Smooth muscle cell of the brain vasculature (primary cell): ENCODE data around the gene MRTFB.
A peak's percentile ranks its signal among the peaks of the same experiment; 100 is the strongest.
"Not testable (repeated sequence)": the region's sequence is repeated elsewhere in the genome, so short reads cannot be mapped to it uniquely, and the experiment has no call there.

ENCODE experiments used
- DNase-seq: peaks from one replicate; pipeline ENCODE4 v3.0.0-alpha.2; 2012; ENCODE audit warnings: low read depth, low spot score

The MRTFB gene

DNA sequence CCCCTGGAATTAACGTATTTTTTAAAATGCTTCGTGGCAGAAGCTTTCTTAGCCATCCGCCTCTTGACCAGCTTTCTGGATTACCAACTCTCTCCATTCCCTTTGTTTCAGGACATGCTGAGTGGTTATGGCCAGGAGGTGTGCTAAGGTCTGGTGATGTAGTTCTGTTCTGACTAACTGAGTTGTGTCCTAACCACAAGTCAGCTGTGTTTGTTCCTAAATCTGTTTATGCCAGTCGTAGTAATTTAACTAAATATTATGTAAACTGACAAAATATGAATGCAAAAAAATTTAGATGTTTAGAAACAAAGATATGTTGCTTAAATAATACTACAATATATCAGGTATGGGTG, 61.6 kb downstream of the MRTFB start:
- DNase-seq, result no peak

- DNase-seq, result no peak
Observed at GRCh38 chr16:14133907-14134306, 62.8 kb downstream of the MRTFB start.

DNA sequence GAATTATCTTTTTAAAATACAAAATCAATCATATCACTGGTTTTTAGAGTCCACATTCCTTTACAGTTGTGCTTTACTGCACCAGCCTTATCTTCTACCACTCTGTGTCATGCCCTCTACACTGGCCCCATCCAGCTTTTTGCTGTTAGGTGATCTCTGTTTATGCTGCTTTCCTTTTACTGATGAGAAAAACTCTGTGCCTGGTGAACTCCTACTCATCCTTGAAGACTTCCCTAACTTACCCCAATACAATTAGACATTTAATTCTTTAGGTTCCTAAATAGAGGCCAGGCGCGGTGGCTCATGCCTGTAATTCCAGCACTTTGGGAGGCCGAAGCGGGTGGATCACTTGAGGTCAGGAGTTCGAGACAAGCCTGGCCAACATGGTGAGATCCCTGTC, 64.6 kb downstream of the MRTFB start:
- no peak for DNase-seq

- no peak for DNase-seq
Observed at GRCh38 chr16:14139872-14140271, 68.8 kb downstream of the MRTFB start.

DNA sequence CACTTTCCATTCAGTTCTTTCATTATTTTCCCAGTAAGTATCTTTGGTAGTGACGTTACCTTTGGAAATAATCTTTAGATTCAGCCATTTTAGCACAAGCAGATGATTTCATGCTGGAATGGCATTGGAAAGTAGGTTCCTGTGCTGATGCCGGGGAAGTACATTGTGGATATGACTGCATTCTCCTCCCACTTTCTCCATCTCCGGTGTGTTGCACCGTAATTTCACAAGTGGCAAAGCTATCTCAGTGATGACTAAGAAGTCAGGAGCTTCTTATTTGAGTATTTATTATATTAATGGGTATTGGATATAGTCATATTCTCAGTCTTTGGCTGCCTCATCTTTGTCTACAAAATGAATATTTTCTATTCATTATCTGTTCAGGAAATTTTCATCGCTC, 69.8 kb downstream of the MRTFB start:
- no peak for DNase-seq

- no peak for DNase-seq
Observed at GRCh38 chr16:14146445-14146844, 75.3 kb downstream of the MRTFB start.

DNA sequence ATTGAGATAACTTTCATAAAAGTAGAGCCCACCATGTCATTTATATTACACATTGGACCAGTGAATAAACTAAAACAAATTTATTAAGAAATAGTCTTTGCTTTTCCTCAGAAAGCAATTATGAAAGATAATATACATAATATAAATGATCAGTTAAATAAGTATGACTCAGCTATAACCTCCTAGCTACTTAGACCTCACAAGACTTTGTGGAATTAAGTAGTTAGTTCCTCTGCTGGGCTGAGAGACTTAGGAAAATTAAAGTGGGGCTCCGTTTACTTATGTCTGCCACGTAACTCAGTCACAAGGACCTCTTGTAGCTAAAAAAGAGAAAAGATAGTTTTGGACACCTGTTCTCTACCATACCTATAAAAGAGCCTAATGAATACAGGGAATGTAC, 76.9 kb downstream of the MRTFB start:
- no peak for DNase-seq

DNA sequence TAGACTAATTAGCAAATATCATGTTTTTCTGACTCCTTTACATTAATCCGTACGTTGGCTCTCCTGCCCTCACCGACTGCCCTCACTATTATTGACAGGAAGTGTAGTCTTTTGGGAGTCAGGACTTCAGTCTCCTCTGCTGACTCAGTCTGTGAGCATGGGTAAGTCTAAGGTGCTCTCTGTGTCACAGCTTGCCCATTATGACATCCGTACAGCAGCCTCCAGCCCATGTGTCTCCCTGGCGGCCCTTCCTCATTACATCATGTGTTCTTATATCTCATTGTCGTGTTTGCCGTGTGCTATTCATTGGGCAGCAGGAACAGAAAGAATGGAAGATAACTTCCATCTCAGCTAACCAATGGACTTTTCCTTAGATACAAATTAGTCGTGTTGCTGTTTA, 77.5 kb downstream of the MRTFB start:
- no peak for DNase-seq

DNA sequence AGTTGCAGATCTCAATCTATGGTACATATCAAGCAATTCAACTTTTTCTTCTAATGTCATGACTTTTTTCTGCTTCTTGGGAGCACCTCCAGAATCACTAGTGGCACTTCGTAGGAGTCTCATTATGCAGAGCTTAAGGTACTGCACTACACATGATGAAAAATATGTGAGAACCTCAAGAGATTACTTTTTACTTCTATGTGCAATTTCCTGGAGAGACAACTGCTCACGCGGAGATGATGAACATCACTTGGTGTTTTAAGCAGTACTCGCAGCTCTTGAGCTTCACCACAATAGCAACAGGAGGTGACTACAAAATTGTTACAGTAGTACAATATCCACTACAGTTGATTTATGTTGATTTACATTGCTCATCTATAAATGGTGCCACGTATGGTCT, 79.7 kb downstream of the MRTFB start:
- DNase-seq, result no peak

GRCh38 chr16:14151256-14152030, 80.3 kb downstream of the MRTFB start:
- DNase-seq, result peak; percentile 10

GRCh38 chr16:14155572-14156190, 84.6 kb downstream of the MRTFB start:
- DNase-seq, result no peak

DNA sequence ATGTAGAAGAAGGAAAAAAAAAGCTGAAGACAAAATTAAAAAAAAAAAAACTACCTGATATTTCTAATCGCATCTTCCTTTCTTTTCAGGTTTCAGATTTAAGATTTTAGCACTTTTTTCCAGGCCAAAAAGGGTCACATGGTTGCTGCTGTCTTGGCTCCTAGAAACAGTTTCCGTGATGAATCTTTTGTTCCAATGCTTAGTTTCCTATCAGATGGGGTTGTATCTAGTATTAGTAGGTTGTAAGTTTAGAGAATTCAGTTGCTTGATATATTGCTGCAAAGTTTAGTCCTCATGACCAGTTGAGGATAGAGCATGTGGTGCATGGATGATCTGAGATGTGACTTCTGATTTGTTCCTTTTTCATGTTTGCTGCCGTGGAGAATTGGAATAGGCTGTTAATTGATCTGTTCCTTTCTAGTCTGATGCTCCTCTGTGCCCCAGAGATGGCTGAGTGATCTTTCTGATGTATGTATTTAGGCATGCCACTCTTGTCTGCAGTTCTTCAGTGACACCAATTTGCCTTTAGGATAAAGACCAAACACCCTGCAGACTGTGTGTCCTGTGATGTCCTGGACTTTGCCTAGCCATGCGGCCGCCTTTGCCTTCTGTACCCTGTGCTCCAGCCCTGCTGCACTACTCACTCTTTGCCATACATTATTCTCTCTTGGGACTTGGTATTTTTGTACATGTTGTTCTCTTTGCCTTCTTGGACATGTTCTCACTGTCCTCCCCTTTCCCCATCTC, 94.0 kb downstream of the MRTFB start:
- DNase-seq, result no peak

DNA sequence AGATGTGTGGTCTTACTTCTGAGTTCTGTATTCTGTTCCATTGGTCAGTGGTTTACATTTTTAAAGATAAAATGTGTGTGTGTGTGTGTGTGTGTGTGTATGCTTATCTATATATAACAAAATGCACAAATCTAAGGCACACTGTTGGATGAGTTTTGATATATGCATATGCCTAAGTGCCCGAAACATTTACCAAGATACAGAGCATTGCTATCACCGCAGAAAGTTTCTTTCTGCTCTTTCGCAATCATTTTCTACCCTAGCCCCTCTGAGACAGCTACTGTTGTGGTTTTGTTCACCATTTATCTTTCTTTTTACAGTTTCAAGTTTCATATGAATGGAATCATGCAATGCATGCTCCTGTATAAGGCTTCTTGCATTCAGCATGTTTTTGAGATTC, 97.0 kb downstream of the MRTFB start:
- DNase-seq, result no peak

DNA sequence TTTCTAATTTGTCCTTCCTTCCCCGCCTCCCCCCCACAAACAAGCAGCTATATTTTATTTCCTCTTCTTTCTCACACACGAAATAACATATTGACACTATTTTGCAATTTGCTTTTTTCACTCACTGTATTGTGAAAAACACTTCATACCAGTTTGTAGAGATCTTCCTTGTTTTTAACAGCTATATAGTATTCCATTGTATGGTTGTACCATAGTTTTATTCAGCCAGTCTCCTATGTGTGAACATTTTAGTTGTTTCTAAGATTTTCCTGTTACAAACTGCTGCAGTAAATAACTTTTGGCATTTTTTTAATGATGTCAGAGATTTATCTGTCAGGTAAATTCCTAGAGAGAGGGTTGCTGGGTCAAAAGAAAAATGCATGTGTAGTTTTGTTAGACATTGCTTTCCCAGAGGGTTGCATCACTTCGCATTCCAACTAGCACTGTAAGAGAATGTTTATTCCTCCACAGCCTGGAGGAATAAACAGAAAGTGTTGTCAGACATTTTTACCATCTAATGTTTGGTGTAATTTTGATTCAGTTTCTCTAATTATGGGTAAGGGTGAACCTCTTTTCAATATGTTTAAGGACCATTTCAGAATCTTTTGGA, 101.2 kb downstream of the MRTFB start:
- DNase-seq, result no peak

DNA sequence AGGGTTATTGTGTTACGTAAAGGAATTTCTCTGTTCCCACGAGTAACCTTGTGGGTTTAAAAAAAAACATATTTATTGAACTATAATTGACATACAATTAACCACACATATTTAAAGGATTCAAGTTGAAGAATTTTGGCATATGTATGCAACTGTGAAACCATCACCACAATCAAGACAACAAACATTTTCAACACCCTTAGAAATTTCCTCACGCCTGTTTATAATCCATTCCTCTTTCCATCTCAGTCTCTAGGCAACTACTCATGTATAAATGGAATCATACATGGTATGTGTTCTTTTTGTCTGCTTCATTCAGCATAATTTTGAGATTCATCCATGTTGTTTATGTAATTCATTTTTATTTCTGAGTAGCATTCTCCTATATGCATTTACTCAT, 104.0 kb downstream of the MRTFB start:
- DNase-seq, result no peak

DNA sequence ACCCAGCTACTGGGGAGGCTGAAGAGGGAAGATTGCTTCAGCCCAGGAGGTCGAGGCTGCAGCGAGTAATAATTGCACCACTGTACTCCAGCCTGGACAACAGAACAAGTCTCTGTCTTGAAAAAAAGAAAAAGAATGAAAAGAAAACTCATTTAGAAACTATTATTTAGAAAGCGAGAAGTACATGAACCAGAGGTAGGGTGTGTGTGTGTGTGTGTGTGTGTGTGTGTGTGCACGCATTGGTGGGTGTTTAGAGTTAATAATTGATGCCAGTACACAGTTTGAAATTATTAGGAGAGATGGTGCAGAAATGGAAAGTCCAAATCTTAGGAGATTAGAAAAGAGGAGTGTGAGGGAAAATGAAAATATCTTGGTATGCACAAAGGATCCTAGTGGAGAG, 106.6 kb downstream of the MRTFB start:
- DNase-seq, result no peak

- DNase-seq, result no peak
Observed at GRCh38 chr16:14179116-14179515, 108.0 kb downstream of the MRTFB start.

DNA sequence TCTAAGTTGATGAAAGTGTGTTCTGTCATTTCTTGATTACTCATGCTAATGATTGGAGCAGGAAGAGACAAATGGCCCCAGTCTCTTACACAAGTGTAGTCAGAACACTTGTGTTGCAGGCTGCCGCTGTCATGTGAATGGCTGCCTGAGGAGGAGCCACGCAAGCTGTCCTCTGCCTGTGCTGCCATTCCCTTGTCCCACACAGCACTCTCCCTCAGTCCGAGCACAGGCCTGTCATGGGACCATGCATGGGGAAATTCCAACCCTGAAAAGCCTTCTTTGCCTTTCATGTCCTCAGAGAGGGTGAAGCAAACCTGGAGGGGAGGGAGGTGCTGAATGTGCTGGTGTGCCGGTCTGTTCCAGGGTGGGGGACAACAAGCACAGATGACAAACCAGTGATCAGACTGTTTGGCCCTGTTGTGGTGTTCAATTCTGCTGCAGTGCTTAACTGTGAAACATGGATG, 109.4 kb downstream of the MRTFB start:
- no peak for DNase-seq

- DNase-seq, result no peak
Observed at GRCh38 chr16:14181371-14182050, 110.4 kb downstream of the MRTFB start.

GRCh38 chr16:14182999-14183398, 111.9 kb downstream of the MRTFB start:
- DNase-seq, result no peak

- not testable (repeated sequence) for DNase-seq
Observed at GRCh38 chr16:14183962-14184361, 112.8 kb downstream of the MRTFB start.
